Activated B cell treated with CpG ODN at 0.5 μM for 24 hours (primary cell): ENCODE measurements around the gene MOGAT3. TPM values are rescaled to one million over a fixed set of nuclear protein-coding genes. Genes with fewer than 3 reads are reported as not detected.
A peak's percentile ranks its signal among the peaks of the same experiment; 100 is the strongest.

ENCODE experiments used
- ATAC-seq: fragments of 200-7000 bp; cut with Tn5 transposase; one replicate; pipeline ENCODE4 v1.10.0; 2021; ENCODE audit warnings: low read depth, mild to moderate bottlenecking, moderate library complexity
- CTCF ChIA-PET: fragments of 350-600 bp; sonication (Branson Sonifier 250); formaldehyde crosslinking; loops from one replicate; lab custom pipeline; 2021; ENCODE audit warnings: antibody characterized with exemption; lab: Charles Lee
- POLR2A ChIA-PET: fragments of 350-600 bp; sonication (Branson Sonifier 250); formaldehyde crosslinking; loops from one replicate; lab custom pipeline; 2021; ENCODE audit warnings: antibody characterized with exemption; lab: Charles Lee
- DNase-seq: peaks from one replicate; pipeline ENCODE4 v3.0.0; 2022
- H3K27ac Mint-ChIP-seq: one replicate; pipeline ENCODE4 v1.8.0; 2020; ENCODE audit warnings: mixed read lengths
- H3K27me3 Mint-ChIP-seq: one replicate; pipeline ENCODE4 v1.8.0; 2021; ENCODE audit warnings: mixed read lengths
- H3K36me3 Mint-ChIP-seq: one replicate; pipeline ENCODE4 v1.8.0; 2021; ENCODE audit warnings: low read depth, mixed read lengths
- H3K4me1 Mint-ChIP-seq: one replicate; pipeline ENCODE4 v1.8.0; 2021; ENCODE audit warnings: mixed read lengths
- H3K4me3 Mint-ChIP-seq: one replicate; pipeline ENCODE4 v1.8.0; 2020; ENCODE audit warnings: mild to moderate bottlenecking, mixed read lengths
- H3K9me3 Mint-ChIP-seq: one replicate; pipeline ENCODE4 v1.8.0; 2020; ENCODE audit warnings: mixed read lengths
- CTCF ChIP-seq: fragments of 200-600 bp; IDR thresholded peaks from one replicate; pipeline ENCODE4 v1.8.0; 2022; ENCODE audit warnings: antibody characterized with exemption, mild to moderate bottlenecking
- intact Hi-C: fragments of 100-400 bp; cut with micrococcal nuclease; formaldehyde crosslinking; loops from one replicate; pipeline ENCODE4 v1.15.1; 2024
- total RNA-seq: library from RNA; stranded (reverse); gene quantifications from 2 replicates; pipeline ENCODE4 v1.2.3, GENCODE V29; 2022

The MOGAT3 gene
- total RNA-seq, 1 donor from 2014 or later: not detected

- H3K36me3 Mint-ChIP-seq: peaks cover 65% of the 10 kb centered on the region
- POLR2A ChIA-PET: interaction anchor here (0.8 kb wide), 1 partner anchor 9 kb away, joined by 3 read pairs; the partner anchor contains the start of gene PLOD3
- no peaks in the 10 kb centered on the region for H3K27me3 Mint-ChIP-seq
- intact Hi-C loops: no loop called here
- H3K4me1 Mint-ChIP-seq: no peaks in the 10 kb centered on the region
- DNase-seq (no peak), ATAC-seq (peak; percentile 60)
- TF ChIP-seq CTCF: no peak
- no peaks in the 10 kb centered on the region for H3K9me3 Mint-ChIP-seq
- no peak overlapping the region for H3K27ac Mint-ChIP-seq
- no peak overlapping the region for H3K4me3 Mint-ChIP-seq
- CTCF ChIA-PET: interaction anchor here (2.3 kb wide), 1 partner anchor 18 kb away, joined by 4 read pairs; no protein-coding TSS in a partner anchor
Measured at GRCh38 chr7:101225650-101226049, 24.8 kb upstream of the MOGAT3 start.

- H3K4me3 Mint-ChIP-seq: no peak overlapping the region
- ATAC-seq: no peak
- peaks cover 62% of the 10 kb centered on the region for H3K36me3 Mint-ChIP-seq
- DNase-seq: no peak
- H3K4me1 Mint-ChIP-seq: peaks cover 14% of the 10 kb centered on the region
- H3K9me3 Mint-ChIP-seq: no peaks in the 10 kb centered on the region
- ChIA-PET CTCF (no interaction called here), POLR2A (no interaction called here)
- no peak overlapping the region for H3K27ac Mint-ChIP-seq
- H3K27me3 Mint-ChIP-seq: no peaks in the 10 kb centered on the region
- intact Hi-C loops: no loop called here
- no peak for TF ChIP-seq CTCF
Measured at GRCh38 chr7:101223528-101223927, 22.7 kb upstream of the MOGAT3 start.

GRCh38 chr7:101222275-101222830, 21.5 kb upstream of the MOGAT3 start:
- Mint-ChIP-seq H3K36me3 (peaks cover 60% of the 10 kb centered on the region), H3K9me3 (no peaks in the 10 kb centered on the region), H3K4me3 (no peak overlapping the region), H3K27me3 (no peaks in the 10 kb centered on the region), H3K4me1 (peaks cover 21% of the 10 kb centered on the region), H3K27ac (no peak overlapping the region)
- ATAC-seq: no peak
- intact Hi-C loops: no loop called here
- ChIA-PET CTCF (no interaction called here), POLR2A (no interaction called here)
- TF ChIP-seq CTCF: no peak
- no peak for DNase-seq

- intact Hi-C loops: no loop called here
- H3K4me3 Mint-ChIP-seq: no peak overlapping the region
- H3K9me3 Mint-ChIP-seq: no peaks in the 10 kb centered on the region
- ChIA-PET POLR2A (no interaction called here), CTCF (interaction anchor here (0.9 to 1.2 kb wide), 2 partner anchors 62 to 76 kb away, joined by 3 read pairs; no protein-coding TSS in a partner anchor)
- ATAC-seq: no peak
- H3K36me3 Mint-ChIP-seq: peaks cover 58% of the 10 kb centered on the region
- no peak overlapping the region for H3K27ac Mint-ChIP-seq
- H3K4me1 Mint-ChIP-seq: peaks cover 30% of the 10 kb centered on the region
- H3K27me3 Mint-ChIP-seq: no peaks in the 10 kb centered on the region
- DNase-seq: no peak
- no peak for TF ChIP-seq CTCF
Measured at GRCh38 chr7:101220295-101220694, 19.5 kb upstream of the MOGAT3 start.

- no peak for DNase-seq
- Mint-ChIP-seq H3K9me3 (no peaks in the 10 kb centered on the region), H3K4me3 (peak overlapping the region; percentile 94), H3K27me3 (no peaks in the 10 kb centered on the region), H3K4me1 (peaks cover 30% of the 10 kb centered on the region), H3K36me3 (peaks cover 53% of the 10 kb centered on the region), H3K27ac (peak overlapping the region; percentile 84)
- ChIA-PET CTCF (interaction anchor here (1.6 to 1.9 kb wide), 4 partner anchors 26 to 74 kb away, joined by 7 to 29 read pairs (median 10); partner anchors contain the start of gene FIS1), POLR2A (interaction anchor here (0.9 to 3.3 kb wide), 9 partner anchors 19 to 1713 kb away, joined by 3 to 44 read pairs (median 4); partner anchors contain the start of genes CLDN15, FIS1, UFSP1 and VGF)
- ATAC-seq: no peak
- intact Hi-C loops: loop anchor here (1.0 to 5.0 kb wide), 6 partner anchors 26 to 1144 kb away; partner anchors contain the start of gene VGF
- TF ChIP-seq CTCF: no peak
Measured at GRCh38 chr7:101218236-101219125, 17.6 kb upstream of the MOGAT3 start.
